GM10266 (cell line): ENCODE data around the gene TCEAL5.
"Not testable (repeated sequence)": the region's sequence is repeated elsewhere in the genome, so short reads cannot be mapped to it uniquely, and the experiment has no call there.

Experiments used
- DNase-seq: peaks from one replicate; pipeline ENCODE4 v3.0.0; 2012; ENCODE audit errors: extremely low spot score
- TF ChIP-seq, protein P1 (sequence below): IDR thresholded peaks from 2 replicates; pipeline ENCODE4 v1.5.1; 2012; ENCODE audit warnings: mild to moderate bottlenecking, low read depth; ENCODE audit not compliant: control insufficient read depth, insufficient read depth; ENCODE audit errors: missing control alignments

TCEAL5 gene, protein sequence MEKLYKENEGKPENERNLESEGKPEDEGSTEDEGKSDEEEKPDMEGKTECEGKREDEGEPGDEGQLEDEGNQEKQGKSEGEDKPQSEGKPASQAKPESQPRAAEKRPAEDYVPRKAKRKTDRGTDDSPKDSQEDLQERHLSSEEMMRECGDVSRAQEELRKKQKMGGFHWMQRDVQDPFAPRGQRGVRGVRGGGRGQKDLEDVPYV

DNA sequence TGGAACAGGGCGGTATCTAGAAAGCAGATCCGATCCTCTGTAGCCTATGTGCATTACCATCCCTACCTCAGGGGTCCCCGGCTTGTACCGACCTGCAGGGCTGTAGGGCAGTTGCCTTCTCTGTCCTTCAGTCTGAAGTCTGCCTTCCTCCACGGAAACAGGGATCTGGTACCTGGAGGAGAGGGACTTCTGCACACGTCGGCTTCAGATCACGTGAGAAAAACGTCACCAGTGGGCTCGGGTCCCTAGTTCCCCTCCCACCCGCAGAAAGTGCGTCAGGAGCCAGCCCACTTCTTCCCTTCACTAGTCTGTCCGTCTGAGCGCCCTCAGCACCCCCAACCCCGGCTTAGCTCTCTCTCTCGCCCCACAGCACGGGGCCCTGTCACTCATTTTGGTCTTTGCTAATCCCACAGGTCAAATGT, at the start of gene TCEAL5:
TCEAL5 (minus strand) TSS at position 170 of the 422 bp plus-strand sequence. CDS start 2,187 bp downstream, outside the sequence.
- DNase-seq, result no peak
- TF ChIP-seq, protein P1, sequence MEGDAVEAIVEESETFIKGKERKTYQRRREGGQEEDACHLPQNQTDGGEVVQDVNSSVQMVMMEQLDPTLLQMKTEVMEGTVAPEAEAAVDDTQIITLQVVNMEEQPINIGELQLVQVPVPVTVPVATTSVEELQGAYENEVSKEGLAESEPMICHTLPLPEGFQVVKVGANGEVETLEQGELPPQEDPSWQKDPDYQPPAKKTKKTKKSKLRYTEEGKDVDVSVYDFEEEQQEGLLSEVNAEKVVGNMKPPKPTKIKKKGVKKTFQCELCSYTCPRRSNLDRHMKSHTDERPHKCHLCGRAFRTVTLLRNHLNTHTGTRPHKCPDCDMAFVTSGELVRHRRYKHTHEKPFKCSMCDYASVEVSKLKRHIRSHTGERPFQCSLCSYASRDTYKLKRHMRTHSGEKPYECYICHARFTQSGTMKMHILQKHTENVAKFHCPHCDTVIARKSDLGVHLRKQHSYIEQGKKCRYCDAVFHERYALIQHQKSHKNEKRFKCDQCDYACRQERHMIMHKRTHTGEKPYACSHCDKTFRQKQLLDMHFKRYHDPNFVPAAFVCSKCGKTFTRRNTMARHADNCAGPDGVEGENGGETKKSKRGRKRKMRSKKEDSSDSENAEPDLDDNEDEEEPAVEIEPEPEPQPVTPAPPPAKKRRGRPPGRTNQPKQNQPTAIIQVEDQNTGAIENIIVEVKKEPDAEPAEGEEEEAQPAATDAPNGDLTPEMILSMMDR, result no peak

DNA sequence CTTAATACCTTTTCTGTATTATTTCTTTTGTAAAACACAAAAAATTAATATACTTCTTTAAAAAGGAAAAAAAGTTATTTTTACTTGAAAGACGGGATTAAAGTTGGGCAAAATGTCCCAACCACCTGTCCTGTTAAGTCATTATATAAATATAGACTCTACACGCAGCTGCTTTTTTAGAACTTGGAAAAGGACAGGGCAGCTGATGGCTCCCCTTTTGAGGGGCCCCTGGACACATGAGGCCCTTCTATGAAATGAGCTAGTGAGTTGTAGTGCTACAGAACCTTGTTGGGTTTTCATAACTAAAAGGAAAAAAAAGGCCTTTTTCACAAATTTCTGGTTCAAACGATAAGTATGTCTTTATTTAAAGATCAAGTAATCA, 34.8 kb upstream of the TCEAL5 start:
- DNase-seq, result no peak
- TF ChIP-seq, protein P1, result no peak

DNA sequence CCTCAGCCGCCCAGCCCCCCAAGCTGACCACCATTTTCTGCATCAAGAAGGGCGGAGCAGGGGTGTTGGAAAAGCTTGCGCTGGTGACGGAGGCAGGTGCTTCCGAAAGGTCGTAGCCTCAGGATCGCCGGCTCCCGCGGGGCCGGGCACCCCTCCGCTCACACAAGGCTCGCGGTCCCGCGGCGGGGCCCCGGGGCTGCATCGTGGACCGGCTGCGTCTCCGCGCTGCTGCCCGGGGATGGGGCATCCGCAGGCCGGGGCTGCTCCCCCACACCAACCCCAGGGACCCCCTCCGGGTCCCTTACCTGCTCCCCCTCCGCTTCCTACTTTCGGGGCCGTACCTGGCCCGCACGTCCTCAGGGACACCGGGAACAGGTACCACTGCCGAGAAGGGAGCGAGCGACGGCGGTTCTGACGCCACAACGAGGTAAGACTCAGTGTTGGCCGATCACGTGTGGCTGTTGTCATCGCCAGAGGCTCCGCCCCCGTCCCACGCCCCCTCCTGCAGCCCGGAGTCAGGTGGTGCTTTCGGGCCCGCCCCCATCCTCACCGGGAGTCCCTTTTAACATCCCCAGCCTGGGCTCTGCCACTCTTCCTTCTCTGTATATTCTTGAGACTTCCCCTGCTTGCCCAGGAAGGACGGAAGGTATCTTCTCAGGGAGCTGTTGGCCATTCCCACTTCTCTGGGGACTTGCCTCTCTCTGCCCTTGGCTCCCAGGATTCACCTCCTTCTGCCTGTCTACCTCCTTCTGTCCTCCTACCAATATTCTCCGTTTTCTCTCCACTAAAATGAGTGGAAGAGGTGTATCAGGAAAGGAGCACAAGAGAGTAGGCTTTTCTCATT, 34.2 kb upstream of the TCEAL5 start, which contains the start of gene BEX2:
BEX2 (minus strand) TSS at position 436 of the 844 bp plus-strand sequence. CDS start 1,014 bp downstream, outside the sequence.
- DNase-seq, result peak; percentile 69
- TF ChIP-seq, protein P1, result no peak

DNA sequence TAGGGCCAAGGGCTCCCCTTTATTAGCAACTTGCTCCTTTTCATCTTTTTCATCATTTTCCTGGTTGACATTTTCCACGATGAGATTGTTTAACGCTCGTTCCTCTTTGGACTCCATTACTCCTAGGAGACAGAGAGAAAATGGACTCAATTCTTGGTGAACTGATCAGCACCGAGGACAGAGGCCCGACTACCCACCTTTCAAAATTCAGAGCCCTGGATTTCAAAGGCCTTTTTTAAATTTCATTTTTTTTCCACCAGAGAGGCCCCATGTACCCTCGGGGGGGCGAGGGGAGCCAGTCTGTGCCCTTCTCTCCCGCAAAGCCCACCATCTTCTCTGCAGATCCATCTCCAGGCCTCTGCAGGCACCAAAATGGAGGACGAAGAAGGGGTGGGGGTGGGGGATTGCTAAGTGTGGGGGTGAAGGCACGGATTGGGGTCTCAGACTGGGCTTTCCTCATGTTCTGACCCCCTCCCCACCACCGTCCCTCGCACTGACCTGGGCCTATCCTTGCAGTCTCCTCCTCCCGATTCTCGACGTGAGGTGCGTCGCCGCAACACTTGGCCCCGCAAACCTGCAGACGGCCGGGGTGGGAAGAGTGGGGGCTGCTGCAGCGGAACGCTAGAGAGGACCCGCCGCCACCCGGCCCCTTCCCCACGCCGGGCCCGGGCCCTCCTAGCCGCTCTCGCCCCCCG, 33.5 kb upstream of the TCEAL5 start:
- TF ChIP-seq, protein P1, result no peak
- DNase-seq, result no peak

DNA sequence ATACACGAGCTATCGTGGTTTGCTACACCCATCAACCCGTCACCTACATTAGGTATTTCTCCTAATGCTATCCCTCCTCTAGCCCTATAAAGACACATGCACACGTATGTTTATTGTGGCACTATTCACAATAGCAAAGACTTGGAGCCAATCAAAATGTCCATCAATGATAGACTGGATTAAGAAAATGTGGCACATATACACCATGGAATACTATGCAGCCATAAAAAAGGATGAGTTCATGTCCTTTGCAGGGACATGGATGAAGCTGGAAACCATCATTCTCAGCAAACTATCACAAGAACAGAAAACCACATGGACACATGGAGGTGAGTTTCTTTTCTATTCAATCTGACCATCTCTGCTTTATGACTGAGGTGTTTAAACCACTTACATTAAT, 29.1 kb upstream of the TCEAL5 start:
- not testable (repeated sequence) for DNase-seq

DNA sequence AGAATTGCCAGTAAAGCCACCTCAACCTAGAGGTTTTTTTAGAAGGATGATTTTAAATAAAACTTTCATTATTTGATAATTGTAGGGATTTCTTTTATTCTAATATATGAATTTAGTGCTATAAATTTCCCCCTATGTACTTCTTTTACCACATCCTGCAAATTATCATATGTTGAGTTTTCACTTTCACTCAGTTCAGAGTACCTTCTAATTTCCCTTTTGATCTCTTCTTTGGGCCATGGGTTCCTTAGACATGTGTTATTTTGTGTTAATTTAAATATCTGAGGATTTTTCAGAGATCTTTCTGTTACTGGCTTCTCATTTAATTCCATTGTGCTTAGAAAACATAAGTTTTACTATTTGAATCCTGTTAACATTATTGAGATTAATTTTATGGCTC, 28.2 kb upstream of the TCEAL5 start:
- DNase-seq, result no peak
- TF ChIP-seq, protein P1, result no peak

DNA sequence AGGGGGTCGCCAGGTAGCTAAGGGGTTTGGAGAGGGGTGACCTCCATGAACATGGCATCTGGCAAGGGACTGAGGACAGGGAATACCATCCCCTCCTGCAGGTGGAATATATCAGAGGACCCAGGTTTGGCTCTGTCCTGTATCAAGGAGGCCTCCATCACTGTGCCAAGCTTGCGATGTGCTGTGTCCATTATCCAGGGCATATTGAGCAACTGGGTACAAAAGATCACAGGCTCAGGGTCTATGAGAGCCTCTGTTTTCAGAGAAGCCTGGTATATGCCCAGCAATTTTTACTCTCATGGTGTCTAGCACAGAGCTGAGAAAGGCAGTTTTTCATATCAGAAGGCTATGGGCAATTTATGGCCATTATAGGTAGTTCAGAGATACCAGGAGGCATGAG, 16.6 kb upstream of the TCEAL5 start:
- TF ChIP-seq, protein P1, result no peak
- no peak for DNase-seq
